ENCODE data around the gene SYNJ1. TPM values are rescaled to one million over a fixed set of nuclear protein-coding genes. Genes with fewer than 3 reads are reported as not detected.

Gene SYNJ1
- total and polyA plus RNA-seq, 9 of the 15 experiments (the other 6 are each of a cell fraction or from before 2014, with no cell fraction given), result 2.4 to 10.6 (median 5.6) TPM

GRCh38 chr21:32726839-32727686 is 750 bp downstream of the SYNJ1 start:
- ChIA-PET POLR2A (interaction anchor here (0.6 to 2.8 kb wide), 12 partner anchors 9 to 115 kb away, joined by 3 to 14 read pairs (median 4); partner anchors contain the start of genes CFAP298 and PAXBP1), CTCF (ENCODE audit: low intra/inter-chr PET ratio) (no interaction called here)
- H3K9me3 ChIP-seq (replicated peaks; ENCODE audit: control insufficient read depth, insufficient read depth, low read depth, low read length), result no peaks in the 10 kb centered on the region
- peak overlapping the region; percentile 95 for H2AFZ ChIP-seq (ENCODE audit: low read depth, low read length)
- H3K4me1 ChIP-seq (replicated peaks in 1 of 2; ENCODE audit: control insufficient read depth in 2 of 2, insufficient read depth in 2 of 2, low read length in 2 of 2), result peaks cover 0 to 21% of the 10 kb centered on the region in 2 experiments; a peak in 2 of 5 replicates
- H3K27me3 ChIP-seq (ENCODE audit: control insufficient read depth in 2 of 2, insufficient read depth in 2 of 2, low read length in 2 of 2), result no peaks in the 10 kb centered on the region
- H3K36me3 ChIP-seq (ENCODE audit: control insufficient read depth, insufficient read depth, low read length), result peaks cover 11% of the 10 kb centered on the region; the same call in 1 of the 3 replicates
- peak overlapping the region; percentile 98 for H3K4me2 ChIP-seq (ENCODE audit: insufficient read depth, low read length)
- peak overlapping the region; percentile 79 to 95 for H3K9ac ChIP-seq (ENCODE audit: insufficient read depth in 1 of 2, low read depth in 2 of 2, low read length in 2 of 2)
- under 1% methylated on average over 42 of the region's 42 CpGs for WGBS (ENCODE audit: insufficient coverage, low coverage, missing lambda C conversion rate)
- peaks cover 18% of the 10 kb centered on the region for H3K79me2 ChIP-seq (ENCODE audit: control insufficient read depth, insufficient read depth, low read length)
- intact Hi-C loops (cut with micrococcal nuclease), result loop anchor here (5.0 kb wide), 2 partner anchors 40 to 45 kb away; partner anchors contain the start of gene PAXBP1
- H3K27ac ChIP-seq (ENCODE audit: extremely low read depth, low read depth, low read length), result peak overlapping the region; percentile 72
- no TSS peak for BruUV-seq (replicated peaks)
- H4K20me1 ChIP-seq (replicated peaks; ENCODE audit: control insufficient read depth, insufficient read depth, low read length), result no peaks in the 10 kb centered on the region
- in situ Hi-C loops (cut with MboI), result no loop called here
- peak overlapping the region; percentile 85 for H3K4me3 ChIP-seq
- peak; percentile 66 to 77 (median 72) for DNase-seq (ENCODE audit: extremely low read depth in 1 of 4, low spot score in 3 of 4)
- peak; percentile 65 for ATAC-seq
- FAIRE-seq, result peak; percentile 68
- no peaks in the 10 kb centered on the region for H3K9me1 ChIP-seq (ENCODE audit: control insufficient read depth, insufficient read depth, low read length)
- TF ChIP-seq MYC (IDR thresholded peaks at IDR 0.05; ENCODE audit: low read depth, low read length) (no peak), MYC (CRISPR knock-in tag; IDR thresholded peaks at IDR 0.05; ENCODE audit: borderline replicate concordance, low read depth) (peak; percentile 75; the same call in 1 of the 2 replicates), POLR2AphosphoS2 (IDR thresholded peaks at IDR 0.05; ENCODE audit: low read length) (no peak), GATAD2B (IDR thresholded peaks at IDR 0.05; ENCODE audit: borderline replicate concordance) (no peak), SIN3B (IDR thresholded peaks at IDR 0.05; ENCODE audit: low read depth) (no peak), CBFB (CRISPR knock-in tag; IDR thresholded peaks at IDR 0.05) (no peak), NR2C1 (IDR thresholded peaks at IDR 0.05) (no peak), NR2C1 (tag; IDR thresholded peaks at IDR 0.05) (no peak), TRIM28 (IDR thresholded peaks at IDR 0.05) (no peak), ARNT (IDR thresholded peaks at IDR 0.05) (0 out of 4 replicates have a peak, but pooled peaks have one; percentile 41 to 59), U2AF1 (optimal IDR thresholded peaks at IDR 0.05; ENCODE audit: low read depth, low read length) (no peak), RBM39 (optimal IDR thresholded peaks at IDR 0.05; ENCODE audit: low read depth, low read length) (no peak), RAD51 (IDR thresholded peaks at IDR 0.05; ENCODE audit: borderline replicate concordance, low read depth) (0 out of 2 replicates have a peak, but pooled peaks have one; percentile 17), RB1 (IDR thresholded peaks at IDR 0.05; ENCODE audit: low read depth) (no peak), CHD1 (IDR thresholded peaks at IDR 0.05; ENCODE audit: low read length) (peak; percentile 69), HES1 (IDR thresholded peaks at IDR 0.05; ENCODE audit: low read depth) (no peak), GTF2E2 (tag; IDR thresholded peaks at IDR 0.05) (peak; percentile 37; the same call in 1 of the 2 replicates), SFPQ (IDR thresholded peaks at IDR 0.05; ENCODE audit: low read depth, low read length) (no peak), ATF6 (CRISPR knock-in tag; IDR thresholded peaks at IDR 0.05) (no peak)

Measured in K562 (cell line).